ENCODE measurements around the gene NF1. TPM values are rescaled to one million over a fixed set of nuclear protein-coding genes. Genes with fewer than 3 reads are reported as not detected.

NF1 gene
- total RNA-seq, 2 donors from 2014 or later: 33.6 to 39.1 TPM

DNA sequence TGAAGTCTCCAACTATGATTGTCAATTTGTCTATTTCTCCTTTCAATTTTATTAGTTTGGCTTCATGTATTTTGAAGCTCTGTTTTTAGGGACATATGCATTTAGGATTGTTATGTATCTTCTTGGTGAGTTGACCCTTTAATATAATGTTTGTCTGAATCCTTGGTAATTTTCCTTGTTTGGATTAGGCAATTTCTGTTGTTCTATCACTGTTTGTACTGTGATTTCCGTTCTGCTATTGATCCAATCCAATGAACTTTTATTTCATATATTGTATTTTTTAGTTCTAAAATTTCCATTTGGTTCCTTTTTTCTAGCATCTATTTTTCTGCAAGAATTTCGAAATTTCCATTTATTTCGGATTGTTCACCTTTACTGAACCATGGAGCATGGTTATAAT lies 327.7 kb downstream of the NF1 start:
- ATAC-seq (no peak), DNase-seq (ENCODE audit: low spot score in 2 of 2) (no peak)
- peaks cover 0 to 6% of the 10 kb centered on the region in 2 donors for H3K36me3 Mint-ChIP-seq
- H3K27ac Mint-ChIP-seq: no peak overlapping the region
- H3K9me3 Mint-ChIP-seq: peaks cover 0 to 5% of the 10 kb centered on the region in 2 donors

DNA sequence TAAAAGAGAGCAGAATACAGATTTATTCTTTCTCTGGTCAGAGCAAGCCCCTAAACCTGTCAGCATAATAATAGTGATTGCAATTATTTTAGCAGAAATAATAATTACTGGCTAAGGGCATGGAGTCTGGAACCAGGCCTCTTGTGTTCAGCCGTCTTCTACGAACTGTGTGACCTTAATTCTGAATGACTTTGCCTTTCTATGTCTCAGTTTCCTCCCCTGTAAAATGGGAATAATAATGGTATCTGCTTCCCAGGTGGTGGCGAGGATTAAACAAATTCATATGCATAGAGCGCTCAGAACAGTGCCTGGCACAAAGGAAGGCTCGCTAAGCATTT lies 330.1 kb downstream of the NF1 start:
- H3K9me3 Mint-ChIP-seq: peaks cover 0 to 5% of the 10 kb centered on the region in 2 donors
- H3K36me3 Mint-ChIP-seq: peaks cover 0 to 6% of the 10 kb centered on the region in 2 donors
- ATAC-seq: no peak
- DNase-seq (ENCODE audit: low spot score in 2 of 2): no peak
- H3K27ac Mint-ChIP-seq: no peak overlapping the region

DNA sequence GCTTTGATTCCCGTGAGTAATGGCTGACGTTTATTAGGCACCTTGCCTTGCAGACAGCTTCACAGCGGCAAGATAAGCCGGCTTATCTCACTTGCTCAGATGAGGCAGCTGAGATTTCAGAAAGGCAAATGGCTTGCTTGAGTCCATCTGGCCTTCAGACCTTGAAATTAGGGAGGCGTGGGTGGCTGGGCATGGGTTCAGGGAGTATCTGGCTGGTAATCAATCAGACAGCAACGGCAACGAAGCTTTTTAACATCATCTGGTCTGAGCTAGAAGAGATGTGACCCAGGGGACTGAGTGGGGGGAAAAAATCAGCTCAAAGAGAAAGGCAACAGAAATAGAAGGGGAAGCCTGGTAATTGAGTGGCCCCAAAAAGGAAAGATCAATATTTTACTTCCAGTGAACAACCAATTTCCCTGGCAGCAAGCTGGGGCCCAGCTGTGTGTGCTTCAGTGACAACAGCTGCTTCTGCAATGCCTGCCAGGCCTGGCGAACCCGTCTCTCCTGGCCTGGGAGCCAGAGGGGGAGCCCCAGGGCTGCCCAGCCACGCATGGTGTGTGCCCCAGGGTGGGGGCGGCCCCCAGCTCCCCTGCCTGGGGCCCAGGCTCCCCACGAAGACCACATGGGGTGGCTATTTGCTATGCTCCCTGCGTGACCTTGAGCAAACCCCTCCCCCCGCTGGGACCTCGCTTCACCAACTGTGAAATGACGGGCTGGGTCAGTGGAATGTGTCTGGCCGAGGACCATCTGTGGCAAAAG lies 330.7 kb downstream of the NF1 start:
- no peak for ATAC-seq
- no peak for DNase-seq (ENCODE audit: low spot score in 2 of 2)
- Mint-ChIP-seq H3K27ac (no peak overlapping the region), H3K36me3 (peaks cover 0 to 6% of the 10 kb centered on the region in 2 donors), H3K9me3 (peaks cover 0 to 5% of the 10 kb centered on the region in 2 donors)

Other genes starting within 250 kb of the NF1 start
- 10 to 100 TPM in 1 of 2 donors, 1 to 10 TPM in 1; 9.9 to 12.1 TPM for gene TEFM, start 188.7 kb upstream of the NF1 start, total RNA-seq
- gene ADAP2, start 173.0 kb upstream of the NF1 start, total RNA-seq: 1 to 10 TPM in 1 of 2 donors, not detected in 1; 1.3 TPM
- 1 to 10 TPM; 3.7 to 4.2 TPM for gene RNF135, start 123.9 kb upstream of the NF1 start, total RNA-seq
- under 1 TPM in 1 of 2 donors, not detected in 1; 0.12 TPM for gene OMG, start 202.3 kb downstream of the NF1 start, total RNA-seq
- 10 to 100 TPM in 1 of 2 donors, 1 to 10 TPM in 1; 7.4 to 16.1 TPM for gene EVI2B, start 219.1 kb downstream of the NF1 start, total RNA-seq
- gene EVI2A, start 226.6 kb downstream of the NF1 start, total RNA-seq: 10 to 100 TPM; 16.3 to 22.0 TPM